ENCODE measurements around the gene ATP6V0C. TPM values are rescaled to one million over a fixed set of nuclear protein-coding genes. Genes with fewer than 3 reads are reported as not detected.

Gene ATP6V0C
- total RNA-seq, 1 experiment from 2014 or later, result 173 TPM

DNA sequence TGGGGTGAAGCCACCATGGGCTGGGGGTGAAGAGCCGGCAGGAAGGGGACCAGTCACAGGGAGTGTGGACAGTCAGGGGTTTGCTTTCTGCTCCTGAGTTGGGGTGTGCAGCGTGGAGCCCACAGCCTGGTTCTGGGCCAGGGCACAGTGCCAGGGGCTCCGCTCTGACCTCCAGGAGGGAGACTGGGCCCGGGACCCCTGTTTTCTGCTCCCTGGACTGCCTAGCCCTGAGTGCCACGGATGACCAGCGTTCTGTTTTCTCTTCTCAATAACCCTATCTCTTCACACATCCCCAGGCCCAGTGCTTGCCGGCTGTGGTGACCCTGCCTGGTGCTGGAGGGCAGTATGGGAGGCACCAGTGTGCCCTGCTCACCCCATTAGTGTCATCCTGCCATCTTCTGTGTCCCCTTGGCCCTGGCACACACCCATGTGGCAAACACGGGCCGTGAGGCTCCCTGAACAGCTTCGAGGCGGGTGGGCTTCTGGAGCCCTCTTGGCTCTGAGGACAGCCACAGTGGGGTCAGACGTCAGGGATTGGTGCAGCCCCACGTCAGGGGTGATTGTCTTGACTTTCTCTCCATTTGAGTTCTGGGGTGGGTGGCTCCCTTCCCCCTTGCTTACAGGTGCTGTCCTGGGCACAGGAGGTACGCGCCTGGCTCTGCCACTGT lies 16.3 kb downstream of the ATP6V0C start:
- Mint-ChIP-seq H3K4me3 (ENCODE audit: unreplicated experiment) (no peak overlapping the region), H3K27ac (ENCODE audit: low read depth, unreplicated experiment) (no peak overlapping the region), H3K36me3 (ENCODE audit: insufficient read depth, unreplicated experiment) (peaks cover 21% of the 10 kb centered on the region), H3K4me1 (ENCODE audit: insufficient read depth, unreplicated experiment) (peaks cover 20% of the 10 kb centered on the region), H3K27me3 (ENCODE audit: insufficient read depth, unreplicated experiment) (no peaks in the 10 kb centered on the region), H3K9me3 (ENCODE audit: unreplicated experiment) (no peaks in the 10 kb centered on the region)
- ChIA-PET POLR2A (interaction anchor here (3.4 to 3.8 kb wide), 2 partner anchors 11 to 15 kb away, joined by 57 to 62 read pairs; partner anchors contain the start of genes AMDHD2 and ATP6V0C), CTCF (no interaction called here)
- DNase-seq (ENCODE audit: unreplicated experiment), result no peak
- intact Hi-C loops (cut with micrococcal nuclease), result no loop called here
- no peak for TF ChIP-seq CTCF (IDR thresholded peaks at IDR 0.05; ENCODE audit: unreplicated experiment)
- BruUV-seq (replicated peaks), result no TSS peak

GRCh38 chr16:2530629-2531318 lies 17.0 kb downstream of the ATP6V0C start:
- TF ChIP-seq CTCF (IDR thresholded peaks at IDR 0.05; ENCODE audit: unreplicated experiment), result no peak
- no TSS peak for BruUV-seq (replicated peaks)
- intact Hi-C loops (cut with micrococcal nuclease), result no loop called here
- DNase-seq (ENCODE audit: unreplicated experiment), result no peak
- POLR2A ChIA-PET, result interaction anchor here (0.6 to 3.8 kb wide), 5 partner anchors 9 to 322 kb away, joined by 3 to 62 read pairs (median 5); partner anchors contain the start of genes AMDHD2 and ATP6V0C
- H3K36me3 Mint-ChIP-seq (ENCODE audit: insufficient read depth, unreplicated experiment), result peaks cover 14% of the 10 kb centered on the region
- H3K4me3 Mint-ChIP-seq (ENCODE audit: unreplicated experiment), result peak overlapping the region; percentile 98
- CTCF ChIA-PET, result interaction anchor here (0.6 kb wide), 1 partner anchor 10 kb away, joined by 4 read pairs; the partner anchor contains the start of gene AMDHD2
- H3K27ac Mint-ChIP-seq (ENCODE audit: low read depth, unreplicated experiment), result peak overlapping the region; percentile 100
- H3K4me1 Mint-ChIP-seq (ENCODE audit: insufficient read depth, unreplicated experiment), result peaks cover 19% of the 10 kb centered on the region
- no peaks in the 10 kb centered on the region for H3K27me3 Mint-ChIP-seq (ENCODE audit: insufficient read depth, unreplicated experiment)
- H3K9me3 Mint-ChIP-seq (ENCODE audit: unreplicated experiment), result no peaks in the 10 kb centered on the region

DNA sequence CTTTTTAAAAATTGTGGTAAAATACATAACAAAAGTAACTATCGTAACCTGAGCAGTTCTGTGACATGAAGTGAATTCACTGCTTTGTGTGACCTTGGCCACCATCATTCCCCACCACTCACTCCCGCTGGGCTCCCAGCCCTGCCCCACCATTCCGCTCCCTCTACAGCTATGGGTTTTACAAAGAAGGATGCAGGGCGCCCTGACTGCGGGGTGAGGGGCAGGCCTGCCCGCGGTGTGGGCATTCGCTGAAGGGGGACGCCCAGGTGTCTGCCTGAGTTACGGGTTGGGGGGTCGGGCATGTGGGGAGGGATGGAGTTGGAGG lies 17.6 kb downstream of the ATP6V0C start, which contains the start of gene CEMP1:
CEMP1 (minus strand) TSS at position 38 of the 325 bp plus-strand sequence. CDS start 335 bp downstream, outside the sequence.
- H3K27ac Mint-ChIP-seq (ENCODE audit: low read depth, unreplicated experiment), result peak within 1 kb of the TSS; percentile 100
- TF ChIP-seq CTCF (IDR thresholded peaks at IDR 0.05; ENCODE audit: unreplicated experiment), result no peak

More for the DNA sequence above, 17.6 kb downstream of the ATP6V0C start, which contains the start of gene CEMP1:
- BruUV-seq (replicated peaks), result no TSS peak
- no peak for DNase-seq (ENCODE audit: unreplicated experiment)
- H3K9me3 Mint-ChIP-seq (ENCODE audit: unreplicated experiment), result no peaks in the 10 kb centered on the region
- ChIA-PET CTCF (interaction anchor here (0.6 kb wide), 1 partner anchor 11 kb away, joined by 4 read pairs; the partner anchor contains the start of gene AMDHD2), POLR2A (interaction anchor here (0.6 to 3.8 kb wide), 7 partner anchors 9 to 523 kb away, joined by 3 to 62 read pairs (median 5); partner anchors contain the start of genes AMDHD2, ATP6V0C and TRAF7)
- H3K4me3 Mint-ChIP-seq (ENCODE audit: unreplicated experiment), result peak within 1 kb of the TSS; percentile 98
- intact Hi-C loops (cut with micrococcal nuclease), result no loop called here
- H3K27me3 Mint-ChIP-seq (ENCODE audit: insufficient read depth, unreplicated experiment), result no peaks in the 10 kb centered on the region
- H3K36me3 Mint-ChIP-seq (ENCODE audit: insufficient read depth, unreplicated experiment), result peaks cover 11% of the 10 kb centered on the region
- peaks cover 14% of the 10 kb centered on the region for H3K4me1 Mint-ChIP-seq (ENCODE audit: insufficient read depth, unreplicated experiment)
